WERI-Rb-1 (cell line): ENCODE data around the gene KCNQ1OT1.
A peak's percentile ranks its signal among the peaks of the same experiment; 100 is the strongest.

Experiments
- DNase-seq: peaks from one replicate; pipeline ENCODE4 v3.0.0-alpha.2; 2020
- H3K27ac ChIP-seq: fragments of 250-450 bp; sonication (Bioruptor Pico); 2 replicates; pipeline ENCODE4 v1.5.1; 2020; ENCODE audit warnings: mild to moderate bottlenecking, moderate library complexity
- H3K27me3 ChIP-seq: fragments of 250-450 bp; sonication (Bioruptor Pico); 2 replicates; pipeline ENCODE4 v1.5.1; 2021; ENCODE audit warnings: mild to moderate bottlenecking, low read depth, moderate library complexity; ENCODE audit not compliant: insufficient read depth, severe bottlenecking
- H3K36me3 ChIP-seq: fragments of 250-450 bp; sonication (Bioruptor Pico); 2 replicates; pipeline ENCODE4 v1.5.1; 2020; ENCODE audit warnings: mild to moderate bottlenecking, moderate library complexity
- H3K4me3 ChIP-seq: 2 replicates; pipeline ENCODE4 v1.5.1; 2011; ENCODE audit warnings: low read depth, mild to moderate bottlenecking, control low read depth, low read length
- H3K9me3 ChIP-seq: fragments of 250-450 bp; sonication (Bioruptor Pico); 2 replicates; pipeline ENCODE4 v1.5.1; 2021; ENCODE audit warnings: mild to moderate bottlenecking, moderate library complexity; ENCODE audit not compliant: severe bottlenecking
- CTCF ChIP-seq: IDR thresholded peaks from 2 replicates; pipeline ENCODE4 v1.5.1; 2011; ENCODE audit warnings: low read depth, mild to moderate bottlenecking, control low read depth, inconsistent platforms, low read length

Gene KCNQ1OT1

GRCh38 chr11:2700415-2701211 is 819 bp upstream of the KCNQ1OT1 start:
- TF ChIP-seq CTCF: no peak
- Histone ChIP-seq H3K9me3 (no peaks in the 10 kb centered on the region), H3K27ac (peak overlapping the region; percentile 88), H3K27me3 (no peaks in the 10 kb centered on the region), H3K36me3 (no peaks in the 10 kb centered on the region; the same call in 1 of the 2 replicates), H3K4me3 (peak overlapping the region; percentile 59)
- peak; percentile 68 for DNase-seq

DNA sequence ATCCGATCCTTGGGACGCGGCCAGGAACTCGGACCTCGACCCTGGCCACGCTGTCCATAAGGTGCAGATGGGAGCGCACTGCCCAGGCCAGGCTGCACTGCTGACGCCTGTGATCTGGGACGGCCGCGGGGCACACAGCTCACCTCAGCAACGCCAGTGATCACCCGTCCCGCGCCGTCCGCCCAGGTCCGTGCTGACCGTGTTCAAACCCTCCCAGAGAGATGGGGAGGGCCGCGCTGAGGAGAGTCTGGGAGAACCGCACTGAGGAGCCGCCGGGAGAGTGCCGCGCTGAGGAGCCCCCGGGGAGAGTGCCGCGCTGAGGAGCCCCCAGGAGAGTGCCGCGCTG is 636 bp downstream of the KCNQ1OT1 start:
- no peak for TF ChIP-seq CTCF
- peak overlapping the region; percentile 68 for H3K27ac ChIP-seq
- peak overlapping the region; percentile 74 for H3K4me3 ChIP-seq
- H3K9me3 ChIP-seq: no peaks in the 10 kb centered on the region
- no peaks in the 10 kb centered on the region for H3K27me3 ChIP-seq
- no peaks in the 10 kb centered on the region; the same call in 1 of the 2 replicates for H3K36me3 ChIP-seq
- no peak for DNase-seq

DNA sequence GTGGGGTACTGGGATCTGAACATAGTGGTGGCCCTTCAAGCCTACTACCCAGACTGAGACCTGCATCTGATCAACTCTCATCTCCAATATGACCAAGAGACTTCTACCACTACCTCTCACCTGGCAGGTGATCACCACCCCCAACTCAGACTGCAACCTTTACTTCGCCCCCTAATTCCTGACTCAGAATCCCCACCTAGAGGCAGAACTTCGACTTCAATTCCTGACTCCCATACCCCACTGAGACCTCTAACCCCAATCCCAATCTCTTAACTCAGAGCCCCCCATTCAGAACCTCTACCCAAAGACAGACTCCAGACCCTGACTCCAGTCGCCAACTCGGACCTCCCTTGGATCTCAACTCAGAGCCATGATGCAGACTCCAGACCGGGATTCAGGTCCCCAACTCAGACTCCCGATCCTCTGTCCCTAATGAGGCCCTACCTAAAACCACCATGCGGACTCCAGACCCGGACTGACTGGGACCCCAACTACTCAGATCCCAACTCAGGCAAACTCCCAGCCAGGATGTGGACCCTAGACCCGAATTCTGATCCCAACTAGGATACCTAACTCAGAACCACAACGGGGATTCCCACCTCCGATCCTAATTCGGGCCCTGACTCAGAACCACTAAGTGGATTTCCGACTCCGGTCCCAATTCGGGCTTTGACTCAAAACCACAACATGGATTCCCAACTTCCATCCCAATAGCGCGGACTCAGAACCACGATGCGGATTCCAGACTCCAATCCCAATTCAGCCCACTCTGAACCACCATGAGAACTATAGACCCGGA is 1.2 kb downstream of the KCNQ1OT1 start:
- TF ChIP-seq CTCF: no peak
- Histone ChIP-seq H3K27me3 (no peaks in the 10 kb centered on the region), H3K9me3 (no peaks in the 10 kb centered on the region), H3K36me3 (no peaks in the 10 kb centered on the region; the same call in 1 of the 2 replicates), H3K27ac (no peak overlapping the region), H3K4me3 (peak overlapping the region; percentile 74)
- no peak for DNase-seq

GRCh38 chr11:2697866-2698265 is 1.9 kb downstream of the KCNQ1OT1 start:
- TF ChIP-seq CTCF: no peak
- DNase-seq: no peak
- H3K9me3 ChIP-seq: no peaks in the 10 kb centered on the region
- no peaks in the 10 kb centered on the region for H3K27me3 ChIP-seq
- no peak overlapping the region for H3K4me3 ChIP-seq
- no peak overlapping the region for H3K27ac ChIP-seq
- no peaks in the 10 kb centered on the region; the same call in 1 of the 2 replicates for H3K36me3 ChIP-seq

DNA sequence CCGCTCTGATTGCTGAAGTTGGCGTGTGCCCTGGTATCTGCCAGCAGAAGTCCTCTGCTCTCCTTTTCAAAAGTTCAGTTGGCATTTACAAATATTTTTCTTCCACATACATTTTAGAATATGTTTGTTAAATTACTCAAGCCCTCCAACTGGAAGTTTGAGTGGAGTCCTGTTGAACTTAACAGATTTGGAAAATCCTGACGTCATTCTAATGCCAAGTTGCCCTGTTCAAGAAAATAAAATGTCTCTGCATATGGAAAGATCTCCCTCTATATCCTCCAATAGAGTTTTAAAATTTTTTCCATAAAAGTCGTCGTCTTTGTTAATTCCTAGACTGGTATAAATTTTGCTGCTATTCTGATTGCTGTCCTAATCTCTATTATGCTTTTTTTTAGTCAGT is 3.3 kb downstream of the KCNQ1OT1 start:
- Histone ChIP-seq H3K36me3 (no peaks in the 10 kb centered on the region; the same call in 1 of the 2 replicates), H3K27me3 (no peaks in the 10 kb centered on the region), H3K27ac (no peak overlapping the region), H3K4me3 (no peak overlapping the region), H3K9me3 (no peaks in the 10 kb centered on the region)
- TF ChIP-seq CTCF: no peak
- no peak for DNase-seq
